HG03521 (cell line): ENCODE results near the gene TMSB10.
A peak's percentile ranks its signal among the peaks of the same experiment; 100 is the strongest.

Experiments
- ATAC-seq: cut with Tn5 transposase; IDR thresholded peaks from one replicate; pipeline ENCODE4 v1.9.1; 2021; ENCODE audit warnings: mild to moderate bottlenecking, moderate library complexity; ENCODE audit not compliant: unreplicated experiment

Gene TMSB10

DNA sequence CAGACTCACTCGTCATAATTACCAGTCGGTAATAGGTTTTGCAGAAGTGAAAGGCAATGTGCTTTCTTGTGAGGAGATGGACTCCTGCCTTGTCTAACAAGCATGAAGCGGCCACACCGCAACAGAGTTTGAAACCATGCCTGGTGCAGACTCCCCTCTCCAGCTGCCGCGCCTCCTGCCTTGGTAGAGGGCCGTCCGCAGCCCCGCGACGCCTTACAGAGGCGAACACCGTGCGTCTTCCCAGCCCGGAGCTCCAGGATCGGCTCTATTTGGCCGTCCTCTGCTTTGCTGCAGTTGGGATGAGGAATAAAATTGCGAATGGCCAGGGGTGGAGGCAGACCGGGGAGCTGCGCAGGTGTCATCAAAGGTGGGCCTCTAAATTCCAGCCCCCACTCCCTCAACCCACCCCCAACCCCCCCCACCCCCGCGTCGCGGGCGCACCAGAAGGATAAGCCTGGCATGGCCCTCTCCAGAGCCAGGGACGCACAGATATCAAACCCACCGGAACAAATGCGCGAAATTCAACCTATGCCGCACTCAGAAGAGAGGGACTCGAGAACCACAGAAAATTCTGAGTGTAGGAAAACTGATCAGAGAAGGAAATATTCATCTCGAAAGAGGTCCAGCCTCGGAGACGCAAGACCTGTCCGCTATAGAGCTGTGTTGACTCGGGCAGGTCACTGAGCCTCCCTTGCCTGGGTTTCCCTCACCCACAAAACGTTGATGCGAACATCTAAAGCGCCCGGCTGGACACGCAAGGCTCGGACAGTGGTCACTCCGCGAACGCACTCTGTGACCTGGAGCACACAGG lies 25.7 kb upstream of the TMSB10 start:
- peak; percentile 60 for ATAC-seq

DNA sequence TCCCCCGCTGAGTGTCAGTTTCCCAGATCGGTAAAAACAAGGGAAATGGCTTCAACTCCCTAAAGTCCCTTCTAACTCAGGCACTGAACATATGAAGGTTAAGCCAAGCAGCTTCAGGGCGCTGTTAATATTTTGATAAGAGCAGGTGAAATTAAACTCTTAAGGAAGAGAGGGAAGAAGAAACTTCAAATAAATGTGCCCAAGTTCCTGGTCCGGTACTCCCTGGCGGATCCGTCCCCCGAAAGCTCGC lies 25.1 kb upstream of the TMSB10 start:
- no peak for ATAC-seq

DNA sequence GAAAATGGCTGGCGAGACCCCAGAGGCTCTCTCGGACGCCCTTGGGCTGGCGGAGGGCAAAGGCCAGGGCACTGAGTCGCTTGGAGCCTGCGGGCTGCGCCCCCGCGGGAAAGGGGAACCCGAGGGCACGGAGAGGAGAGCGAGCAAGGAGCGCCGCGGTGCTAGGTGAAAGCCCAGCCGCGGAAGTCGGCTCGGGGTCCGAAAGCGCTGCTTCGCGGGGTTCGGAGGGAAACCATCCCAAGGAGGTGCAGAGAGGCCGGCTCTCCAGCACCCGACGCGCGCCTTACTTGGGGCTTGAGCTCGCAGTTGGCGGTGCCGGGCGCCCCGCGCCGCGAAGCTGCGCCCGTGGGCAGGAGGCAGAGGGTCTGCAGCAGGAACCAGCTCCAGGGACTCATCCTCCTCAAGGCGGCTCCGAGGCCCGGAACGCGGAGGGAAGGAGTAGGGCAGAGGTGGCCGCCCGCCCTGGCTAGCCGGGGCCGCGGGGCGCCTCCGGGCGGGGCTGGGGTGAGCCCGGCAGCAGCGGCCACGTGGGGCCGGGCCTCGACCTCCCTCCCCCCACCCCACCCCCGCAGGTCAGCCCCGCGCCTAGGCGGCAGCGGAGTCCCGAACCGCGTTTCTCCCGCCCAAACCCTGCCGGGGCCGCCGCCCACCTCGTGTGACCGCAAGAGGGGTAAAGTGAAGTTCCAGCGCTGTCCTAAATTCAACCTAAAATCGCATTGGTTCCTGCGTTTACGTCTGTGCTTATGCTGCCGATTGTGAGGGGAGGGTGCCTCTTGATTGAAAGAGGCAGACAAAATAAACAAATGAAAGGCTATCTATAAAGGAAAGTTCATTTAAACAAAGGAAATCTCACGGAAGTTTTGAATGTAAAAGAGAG lies 24.6 kb upstream of the TMSB10 start, which contains the start of gene TRABD2A:
TSS of gene TRABD2A (minus strand) at position 440 of the 877 bp plus-strand sequence. CDS start at position 395, 45 bp downstream.
- ATAC-seq, result no peak

DNA sequence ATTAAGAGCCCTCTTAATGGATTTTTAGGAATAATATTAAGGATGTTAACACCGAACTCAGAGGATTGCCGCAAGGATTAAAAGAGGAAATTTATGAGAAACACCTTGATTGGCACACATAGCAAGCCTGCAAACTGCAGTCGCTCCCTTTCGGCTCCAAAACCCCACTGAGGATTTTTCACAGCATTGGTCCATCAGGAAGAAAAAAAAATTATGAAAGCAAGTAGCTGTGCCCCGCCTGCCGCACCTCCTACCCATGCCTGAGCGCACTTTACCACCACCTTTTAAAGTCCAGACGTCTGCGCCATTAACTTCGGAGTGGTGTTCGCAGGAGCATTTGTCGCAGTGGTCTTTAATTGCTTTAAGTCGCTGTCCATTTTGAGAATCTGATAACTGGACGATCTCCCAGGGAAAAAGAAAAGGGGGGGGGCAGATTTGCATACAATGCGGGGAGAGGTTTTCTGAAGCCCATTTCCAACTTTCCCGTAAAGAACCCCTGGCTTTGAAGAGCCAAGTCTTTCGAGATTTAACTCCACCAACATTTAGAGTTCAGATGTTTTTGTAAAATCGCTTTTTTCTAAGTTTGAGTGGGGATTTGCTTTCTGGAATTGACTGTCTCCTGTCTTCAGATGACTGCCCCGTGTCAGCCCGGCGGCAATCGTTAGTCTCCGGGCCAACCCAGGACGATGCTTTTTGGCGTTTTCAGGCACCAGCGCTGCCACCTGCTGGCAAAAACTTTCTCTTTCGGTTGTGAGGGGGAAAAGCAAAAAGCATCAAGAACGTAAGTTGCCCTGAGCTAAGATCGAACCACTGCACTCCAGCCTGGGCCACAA lies 23.7 kb upstream of the TMSB10 start:
- ATAC-seq, result peak; percentile 63

DNA sequence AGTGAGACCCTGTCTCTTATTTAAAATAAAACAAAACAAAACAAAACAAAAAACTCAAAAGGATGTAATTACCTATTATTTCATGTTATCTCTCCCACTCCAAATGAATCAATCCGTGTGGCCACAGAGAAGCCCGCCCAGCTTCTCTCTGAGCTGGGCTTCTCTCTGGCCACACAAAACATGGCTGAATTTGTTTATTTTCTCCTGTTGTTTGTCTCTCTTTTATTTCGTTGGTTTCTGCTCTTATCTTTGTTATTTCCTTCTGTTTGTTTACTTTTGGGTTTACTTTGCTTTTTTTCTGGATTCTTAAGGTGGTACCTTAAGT lies 23.1 kb upstream of the TMSB10 start:
- no peak for ATAC-seq

DNA sequence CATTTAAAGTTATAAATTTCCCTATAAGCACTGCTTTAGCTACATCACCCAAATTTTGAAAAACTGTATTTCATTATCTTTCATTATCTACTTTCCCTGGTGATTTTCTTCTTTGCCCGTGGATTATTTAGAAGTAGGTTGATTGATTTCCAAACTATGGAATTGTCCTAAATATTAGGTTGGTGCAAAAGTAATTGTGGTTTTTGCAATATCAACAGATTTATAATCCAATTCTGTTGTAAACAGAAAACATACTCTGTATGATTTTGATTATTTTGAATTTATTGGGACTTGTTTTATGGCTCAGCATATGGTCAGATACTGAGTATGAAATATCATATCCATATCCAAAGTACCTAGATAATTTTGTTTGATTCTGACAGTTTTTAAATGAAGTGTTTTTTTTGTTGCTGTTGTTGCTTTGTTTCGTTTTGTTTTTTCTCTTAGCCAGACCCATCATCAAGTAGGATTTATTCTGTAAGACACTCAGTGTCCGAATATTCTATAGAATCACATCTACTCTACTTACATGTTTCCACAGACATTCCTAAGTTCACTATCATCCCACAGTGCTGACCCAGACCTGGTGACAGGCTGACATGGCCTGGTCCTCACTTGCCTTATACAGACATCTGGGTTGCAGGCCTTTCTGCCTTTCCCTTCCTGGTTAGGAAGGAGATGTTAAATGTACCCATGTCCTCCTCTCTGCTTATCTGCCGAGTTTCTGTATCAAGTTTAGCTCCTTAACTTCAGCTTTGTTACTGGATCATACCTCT lies 22.5 kb upstream of the TMSB10 start:
- no peak for ATAC-seq

DNA sequence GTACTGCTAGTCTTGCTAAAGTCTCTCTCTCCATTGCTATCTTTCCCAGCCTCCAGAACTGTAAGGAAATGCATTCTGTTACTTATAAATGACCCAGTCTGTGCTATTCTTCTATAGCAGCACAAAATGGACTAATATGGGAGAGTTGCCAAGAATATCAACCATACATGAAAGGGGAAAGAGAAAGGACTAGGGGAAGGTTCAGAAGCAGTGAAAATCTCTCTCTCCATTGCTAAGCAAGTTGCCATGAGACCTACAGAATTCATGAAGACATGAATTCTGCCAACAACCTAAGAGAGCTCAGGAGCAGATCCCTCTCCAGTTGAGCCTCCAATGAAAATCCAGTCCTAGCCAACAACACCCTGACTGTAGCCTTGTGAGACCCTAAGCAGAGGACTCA lies 21.0 kb upstream of the TMSB10 start:
- ATAC-seq, result no peak

DNA sequence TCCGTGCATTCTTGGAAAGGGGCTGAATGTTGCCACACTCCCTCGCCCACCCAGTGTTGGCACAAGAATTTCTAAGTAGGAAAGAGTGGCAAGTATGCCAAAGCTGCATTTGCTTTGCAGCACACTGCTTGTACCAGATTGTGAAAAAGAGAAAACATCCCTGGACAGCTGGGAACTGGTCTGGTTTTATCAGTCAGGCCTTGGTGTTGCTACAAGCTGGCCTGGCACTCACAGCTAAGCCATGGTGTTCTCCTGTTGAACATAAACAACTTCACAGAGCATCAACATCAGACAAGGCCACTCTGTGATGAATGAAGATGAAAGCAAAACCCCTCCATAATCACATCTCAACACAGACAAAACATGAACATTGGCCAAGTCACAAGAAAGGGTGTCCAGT lies 20.3 kb upstream of the TMSB10 start:
- ATAC-seq, result no peak

DNA sequence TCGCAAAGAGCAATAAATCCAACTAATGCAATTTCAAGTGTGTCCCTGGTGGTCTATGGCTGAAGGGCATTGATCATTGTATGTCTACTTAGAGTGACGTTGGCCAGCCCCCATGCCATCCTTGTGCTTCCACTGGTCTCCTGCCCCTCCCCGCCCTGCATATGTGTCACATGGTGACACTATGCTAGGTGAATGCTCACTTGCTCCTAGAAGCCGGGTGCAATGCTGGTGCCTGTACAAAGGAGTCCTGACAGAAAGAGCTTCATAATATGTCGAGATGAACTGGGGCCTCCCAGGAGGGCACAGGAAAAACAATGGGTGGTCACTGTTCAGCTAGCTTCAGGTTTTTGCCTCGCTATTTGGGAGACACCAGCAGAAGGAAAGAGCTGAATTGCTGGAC lies 18.7 kb upstream of the TMSB10 start:
- no peak for ATAC-seq

DNA sequence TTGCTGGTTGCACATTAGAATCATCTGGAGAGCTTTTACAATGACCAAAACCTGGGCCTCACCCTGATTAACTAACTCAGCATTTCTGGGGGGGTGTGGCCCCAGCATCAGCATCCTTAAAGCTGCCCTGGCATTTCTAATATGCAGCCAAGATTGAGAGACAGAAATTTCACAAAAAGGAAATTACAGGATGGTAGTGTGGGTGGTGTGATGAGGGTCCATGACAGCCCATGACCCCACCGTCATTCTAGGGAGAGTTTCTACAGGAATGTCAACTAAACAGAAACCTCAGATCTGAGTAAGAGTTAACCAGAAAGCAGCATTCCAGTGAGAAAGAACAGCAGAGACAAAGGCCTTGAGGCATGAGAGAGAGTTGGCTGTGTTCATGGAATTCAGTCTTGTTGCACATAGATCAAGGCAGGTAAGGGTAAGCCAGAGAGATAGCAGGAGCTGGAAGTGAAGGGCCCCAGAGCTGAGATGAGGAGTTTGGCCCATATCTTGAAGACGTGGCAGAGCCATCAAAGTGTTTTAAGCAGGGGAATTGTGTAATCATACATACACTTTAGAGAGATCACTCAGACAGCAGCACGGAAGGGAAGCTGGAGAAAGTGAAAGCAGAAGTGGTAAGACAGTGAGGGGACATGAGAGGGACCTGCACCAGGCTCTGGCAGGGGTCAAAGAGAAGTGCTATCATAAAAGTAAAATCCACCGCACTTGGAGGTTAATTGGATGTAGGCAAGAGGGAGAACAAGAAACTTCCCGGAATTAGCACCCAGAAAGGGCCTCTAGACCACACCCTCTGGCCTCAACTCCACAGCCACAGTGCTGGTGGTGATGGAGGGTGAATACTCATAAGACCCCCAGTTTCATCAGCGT lies 16.8 kb upstream of the TMSB10 start:
- peak; percentile 91 for ATAC-seq

DNA sequence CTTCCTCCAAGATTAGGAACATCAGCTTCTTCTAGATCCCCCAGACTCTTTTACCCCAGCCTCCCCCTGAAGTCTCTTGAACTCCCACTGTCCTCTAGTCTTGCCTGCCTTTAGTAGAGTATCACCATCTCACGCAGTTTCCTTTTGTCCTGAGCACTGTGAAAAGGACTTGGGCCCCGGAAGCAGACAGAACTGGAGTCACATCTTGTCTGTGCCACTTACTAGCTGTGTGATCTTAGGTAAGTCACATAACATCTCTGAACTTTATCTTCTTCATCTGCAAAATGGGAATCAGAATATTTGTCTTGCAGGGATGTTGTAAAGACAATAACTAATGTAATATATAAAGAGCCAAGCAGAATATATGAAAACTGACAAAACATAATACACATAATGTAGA lies 16.1 kb upstream of the TMSB10 start:
- ATAC-seq, result no peak

DNA sequence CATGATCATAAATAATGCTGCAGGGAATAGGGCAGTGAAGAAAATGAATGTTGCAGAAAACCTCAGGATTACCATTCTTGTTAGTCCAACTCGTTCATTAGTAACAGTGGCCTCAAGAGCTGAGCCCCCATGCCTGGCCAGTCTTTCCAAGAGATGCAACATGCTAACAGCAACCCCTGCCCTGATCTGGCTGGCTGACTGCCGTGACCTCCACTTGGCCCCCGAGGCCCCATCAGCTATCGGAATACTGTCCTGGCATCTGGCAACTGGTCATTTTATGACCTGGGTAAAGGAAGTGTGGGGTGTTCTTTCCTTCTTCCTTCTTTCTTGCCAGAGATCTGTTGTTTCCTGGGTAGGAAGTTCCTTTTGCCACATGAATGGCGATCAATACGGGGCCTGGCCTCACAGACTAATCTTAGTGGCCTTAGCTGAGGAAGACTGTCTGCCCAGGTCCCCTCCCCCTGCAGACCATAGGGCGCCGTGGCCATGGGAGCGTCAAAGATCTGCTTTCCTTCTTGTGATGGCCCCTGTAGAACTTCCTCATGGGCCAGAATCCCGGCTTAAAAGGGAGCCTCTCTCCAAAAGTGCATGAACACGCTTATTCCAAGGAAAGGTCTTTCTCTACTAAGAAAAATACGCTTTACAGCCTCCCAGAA lies 14.0 kb upstream of the TMSB10 start:
- no peak for ATAC-seq

DNA sequence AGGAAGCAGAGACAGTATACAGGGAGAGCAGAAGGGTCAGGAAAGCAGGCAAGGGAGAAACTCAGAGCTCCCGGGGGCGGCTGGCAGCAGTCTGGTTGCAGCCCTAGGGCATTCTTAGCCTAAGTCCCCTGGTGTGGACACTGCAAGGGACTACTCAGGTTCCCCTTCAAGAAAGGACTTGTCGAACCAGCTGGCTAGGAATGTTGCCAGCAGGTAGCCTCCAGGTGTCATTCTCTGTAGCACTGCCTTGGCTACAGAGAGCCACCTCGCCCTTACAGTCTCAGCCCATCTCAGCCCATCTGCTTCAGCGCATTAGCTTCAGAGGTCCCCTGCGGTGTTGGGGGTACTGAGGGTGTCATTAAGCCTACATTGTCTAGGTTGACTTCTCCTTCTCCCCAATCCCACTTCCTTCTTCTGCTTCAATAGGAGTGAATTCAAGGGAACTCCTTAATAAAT lies 11.3 kb upstream of the TMSB10 start:
- ATAC-seq, result no peak

DNA sequence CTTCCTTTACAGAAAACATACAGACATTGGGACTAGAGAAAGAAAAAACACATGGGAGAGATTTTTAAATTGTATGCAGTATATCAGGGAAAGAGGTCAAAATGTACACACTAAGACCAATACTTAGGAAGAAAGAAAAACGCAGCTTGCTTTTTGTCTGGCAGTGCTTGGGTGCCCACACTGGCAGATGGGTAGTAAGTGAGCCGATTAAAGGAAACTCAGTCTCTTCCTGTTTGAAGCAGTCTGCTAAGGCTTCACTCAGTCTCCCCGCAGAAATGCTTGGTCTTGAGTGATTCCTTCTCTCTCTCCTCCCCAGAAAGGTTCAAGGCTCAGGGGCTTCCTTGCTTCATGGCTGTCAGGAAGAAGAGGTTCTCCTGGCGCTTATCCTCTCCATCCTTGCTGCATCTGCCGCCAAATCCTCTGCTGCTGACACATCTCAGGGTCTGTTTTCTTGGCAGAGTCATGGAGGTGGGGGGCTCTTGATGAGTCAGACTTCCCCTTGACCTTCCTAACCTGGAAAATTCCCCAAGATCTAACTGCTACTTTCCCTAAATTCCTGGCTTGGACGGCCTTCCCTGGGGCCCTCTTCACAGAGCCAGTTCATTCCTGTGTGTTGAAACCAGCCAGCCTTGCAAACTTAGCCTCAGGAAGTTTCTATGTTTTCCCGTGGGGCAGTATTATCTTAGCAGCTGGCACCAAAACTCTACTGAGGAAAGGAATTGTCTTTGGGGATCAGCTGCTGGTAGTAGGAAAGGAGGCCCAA lies 10.5 kb upstream of the TMSB10 start:
- no peak for ATAC-seq

DNA sequence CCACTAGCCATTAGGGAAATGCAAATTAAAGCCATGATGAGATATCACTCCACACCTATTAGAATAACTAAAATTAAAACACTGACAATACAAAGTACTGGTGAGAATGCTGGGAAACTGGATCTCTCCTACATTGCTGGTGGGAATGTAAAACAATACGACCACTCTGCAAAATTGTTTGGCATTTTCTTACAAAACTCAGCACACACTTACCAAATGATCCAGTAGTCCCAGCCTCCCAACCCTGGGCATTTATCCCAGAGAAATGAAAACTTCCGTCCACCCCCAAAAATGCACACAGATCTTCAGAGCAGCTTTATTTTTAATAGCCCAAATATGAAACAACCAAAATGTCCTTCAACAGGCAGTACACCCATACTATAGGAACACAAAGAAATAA lies 8.9 kb upstream of the TMSB10 start:
- ATAC-seq, result no peak

DNA sequence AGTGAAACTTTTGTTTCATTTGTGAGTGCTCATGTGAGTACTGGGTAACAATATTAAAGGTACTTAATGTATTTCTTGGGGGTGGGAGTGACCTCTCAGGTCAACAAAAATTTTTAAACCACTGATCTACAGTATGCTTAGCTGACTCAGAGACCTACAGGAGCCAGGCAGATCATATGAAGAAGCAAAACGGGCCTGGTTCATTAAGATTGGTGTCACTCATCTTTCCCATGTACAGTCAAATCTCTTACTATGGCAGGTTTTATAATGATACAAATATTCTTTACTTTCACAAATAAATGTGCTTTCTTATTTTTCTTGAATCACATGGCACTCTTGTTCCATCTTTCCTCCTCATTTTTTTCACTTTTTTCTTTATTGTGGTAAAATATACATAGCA lies 7.7 kb upstream of the TMSB10 start:
- no peak for ATAC-seq

DNA sequence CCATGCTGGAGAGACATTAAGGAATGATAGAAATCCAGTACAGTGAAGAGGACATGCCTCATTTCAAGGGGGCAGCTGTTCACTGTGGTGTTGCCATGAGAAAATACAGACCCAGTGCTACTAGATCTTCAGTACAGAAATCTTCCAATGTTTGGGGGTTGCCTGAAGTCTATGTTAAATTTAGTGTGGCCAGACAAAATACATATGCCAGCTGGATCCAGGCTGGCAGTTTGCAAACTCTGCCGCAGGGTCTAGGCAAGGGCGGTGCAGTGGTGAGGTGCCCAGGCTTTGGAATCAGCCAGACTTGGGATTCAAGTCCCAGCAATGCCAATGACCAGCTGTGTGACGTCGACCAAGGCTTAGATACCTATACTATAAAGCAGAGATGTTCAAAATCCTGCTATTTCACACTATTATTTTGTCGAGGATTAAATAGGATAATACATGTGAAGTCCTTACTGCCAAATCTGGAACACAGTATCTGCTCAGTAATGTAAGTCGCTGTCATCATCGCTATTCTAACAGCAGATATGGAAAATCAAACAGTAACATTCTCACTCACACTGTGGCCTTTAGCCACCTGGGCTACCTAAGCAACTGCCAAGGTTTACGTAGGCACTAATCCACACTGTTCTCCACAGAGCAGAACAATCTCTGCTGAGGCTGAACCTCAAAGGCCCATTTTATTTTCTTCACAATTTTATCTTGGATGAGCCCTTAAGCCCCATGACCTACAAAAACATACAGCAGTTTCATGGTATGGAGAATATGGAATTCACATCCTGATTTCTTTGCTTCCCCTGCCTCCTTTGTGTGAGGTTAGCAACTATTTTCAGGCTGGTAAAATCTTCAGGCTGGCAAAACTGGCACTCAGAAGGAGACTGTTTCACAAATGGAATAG lies 5.9 kb upstream of the TMSB10 start:
- no peak for ATAC-seq

DNA sequence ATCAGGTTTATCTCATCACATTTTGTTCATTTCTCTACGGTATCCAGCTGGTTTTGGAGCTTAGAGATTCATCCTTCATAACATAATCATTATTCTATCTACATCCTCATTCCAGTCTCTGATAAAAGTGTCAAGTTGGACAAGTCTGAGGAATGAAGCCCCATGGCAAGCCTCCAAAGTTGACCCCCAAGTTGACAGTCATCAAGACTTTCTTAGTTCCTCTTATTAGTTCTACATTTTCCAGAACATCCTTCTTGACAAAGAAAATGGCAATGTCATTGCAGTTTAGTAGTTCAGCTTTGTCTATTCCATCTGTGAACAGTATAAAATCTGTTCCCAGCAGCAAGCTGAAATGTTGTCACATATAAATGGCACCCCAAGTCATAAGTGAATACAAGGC lies 4.5 kb upstream of the TMSB10 start:
- no peak for ATAC-seq
